GM13977 (cell line): ENCODE data around the gene E4F1.

Source experiments
- DNase-seq: peaks from one replicate; pipeline ENCODE4 v3.0.0; 2012; ENCODE audit warnings: low spot score
- in situ Hi-C: fragments of 300-500 bp; cut with MboI; formaldehyde crosslinking; loops from one replicate; pipeline ENCODE4 v1.12.0; 2022; ENCODE audit warnings: low sequenced_read_pairs, low pct_unique_long_range_greater_than_20kb, mixed read lengths, inconsistent platforms; ENCODE audit not compliant: unreplicated experiment
- TF ChIP-seq, protein P1 (sequence below): IDR thresholded peaks from 2 replicates; pipeline ENCODE4 v1.5.1; 2012; ENCODE audit warnings: mild to moderate bottlenecking, control low read depth; ENCODE audit not compliant: insufficient read depth; ENCODE audit errors: extremely low read depth, missing control alignments

E4F1 gene

GRCh38 chr16:2229632-2230250 lies 6.3 kb downstream of the E4F1 start:
- TF ChIP-seq, protein P1, sequence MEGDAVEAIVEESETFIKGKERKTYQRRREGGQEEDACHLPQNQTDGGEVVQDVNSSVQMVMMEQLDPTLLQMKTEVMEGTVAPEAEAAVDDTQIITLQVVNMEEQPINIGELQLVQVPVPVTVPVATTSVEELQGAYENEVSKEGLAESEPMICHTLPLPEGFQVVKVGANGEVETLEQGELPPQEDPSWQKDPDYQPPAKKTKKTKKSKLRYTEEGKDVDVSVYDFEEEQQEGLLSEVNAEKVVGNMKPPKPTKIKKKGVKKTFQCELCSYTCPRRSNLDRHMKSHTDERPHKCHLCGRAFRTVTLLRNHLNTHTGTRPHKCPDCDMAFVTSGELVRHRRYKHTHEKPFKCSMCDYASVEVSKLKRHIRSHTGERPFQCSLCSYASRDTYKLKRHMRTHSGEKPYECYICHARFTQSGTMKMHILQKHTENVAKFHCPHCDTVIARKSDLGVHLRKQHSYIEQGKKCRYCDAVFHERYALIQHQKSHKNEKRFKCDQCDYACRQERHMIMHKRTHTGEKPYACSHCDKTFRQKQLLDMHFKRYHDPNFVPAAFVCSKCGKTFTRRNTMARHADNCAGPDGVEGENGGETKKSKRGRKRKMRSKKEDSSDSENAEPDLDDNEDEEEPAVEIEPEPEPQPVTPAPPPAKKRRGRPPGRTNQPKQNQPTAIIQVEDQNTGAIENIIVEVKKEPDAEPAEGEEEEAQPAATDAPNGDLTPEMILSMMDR: no peak
- in situ Hi-C loops: no loop called here

DNA sequence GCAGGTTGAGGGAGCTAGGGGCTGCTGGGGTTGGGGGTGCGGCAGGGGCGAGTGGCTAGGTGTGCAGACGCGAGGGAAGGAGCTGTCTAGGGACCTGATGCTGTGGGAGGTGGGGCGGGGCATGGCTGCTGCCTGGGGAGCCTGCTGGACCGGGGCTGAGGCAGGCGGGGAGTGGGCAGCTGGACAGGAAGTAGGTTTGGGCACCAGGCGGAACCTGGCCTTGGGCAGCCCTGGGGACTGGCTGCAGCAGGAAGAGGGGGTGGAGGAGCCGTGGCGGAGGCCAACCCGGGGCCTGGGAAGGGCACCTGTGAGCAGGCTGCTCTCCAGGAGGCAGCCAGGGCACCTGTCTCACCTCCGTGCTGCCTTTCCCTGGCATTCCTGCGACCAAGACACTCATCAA lies 7.0 kb downstream of the E4F1 start:
- TF ChIP-seq, protein P1: no peak
- DNase-seq: no peak
- in situ Hi-C loops: no loop called here

More at GRCh38 chr16:2229632-2230250, 6.3 kb downstream of the E4F1 start:
- no peak for DNase-seq

GRCh38 chr16:2231016-2231931 lies 7.9 kb downstream of the E4F1 start:
- in situ Hi-C loops: no loop called here
- TF ChIP-seq, protein P1: no peak
- no peak for DNase-seq

DNA sequence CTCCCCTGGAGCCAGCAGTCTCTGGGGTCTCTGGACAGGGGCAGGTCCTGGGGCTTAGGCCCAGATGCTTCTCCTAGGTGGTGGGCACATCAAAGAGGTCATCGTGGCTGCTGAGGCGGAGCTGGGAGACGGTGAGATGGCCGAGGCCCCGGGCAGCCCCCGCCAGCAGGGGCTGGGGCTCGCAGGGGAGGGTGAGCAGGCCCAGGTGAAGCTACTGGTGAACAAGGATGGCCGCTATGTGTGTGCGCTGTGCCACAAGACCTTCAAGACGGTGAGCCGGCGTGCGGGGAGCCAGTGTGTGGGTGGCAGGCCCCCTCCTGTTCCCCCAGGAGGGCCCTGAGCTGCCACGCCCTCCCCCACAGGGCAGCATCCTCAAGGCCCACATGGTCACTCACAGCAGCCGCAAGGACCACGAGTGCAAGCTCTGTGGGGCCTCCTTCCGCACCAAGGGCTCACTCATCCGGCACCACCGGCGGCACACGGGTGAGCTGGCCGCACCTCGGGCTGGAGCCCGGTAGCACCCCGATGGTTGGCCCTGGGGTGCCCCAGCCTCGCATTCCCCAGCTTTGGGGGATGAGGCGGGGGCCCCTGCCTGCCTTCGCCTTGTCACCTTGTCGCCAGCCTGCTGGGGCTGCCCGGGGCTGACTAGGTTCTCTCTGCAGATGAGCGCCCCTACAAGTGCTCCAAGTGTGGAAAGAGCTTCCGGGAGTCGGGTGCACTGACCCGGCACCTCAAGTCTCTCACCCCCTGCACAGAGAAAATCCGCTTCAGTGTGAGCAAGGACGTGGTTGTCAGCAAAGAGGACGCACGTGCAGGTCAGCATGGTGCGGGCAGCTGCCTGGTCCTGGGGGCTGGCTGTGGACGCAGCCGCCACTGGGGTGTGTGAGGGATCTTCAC lies 9.0 kb downstream of the E4F1 start:
- no peak for DNase-seq
- in situ Hi-C loops: no loop called here
- TF ChIP-seq, protein P1: no peak

- no peak for DNase-seq
- in situ Hi-C loops: no loop called here
- TF ChIP-seq, protein P1: no peak
These were observed 9.8 kb downstream of the E4F1 start for GRCh38 chr16:2233046-2233775.
